Coronary artery (tissue), 2 donors: ENCODE measurements around the gene NGB.

ENCODE experiments used
- DNase-seq: peaks from one replicate; pipeline ENCODE4 v3.0.0-alpha.2; 2017; ENCODE audit warnings: low spot score
- H3K27ac ChIP-seq, 2 donors: fragments of 200-600 bp; sonication (generic); one replicate each; pipeline ENCODE4 v1.5.1; 2016 to 2019
- H3K4me3 ChIP-seq: fragments of 200-600 bp; sonication (generic); 2 replicates; pipeline ENCODE4 v1.5.1; 2016; ENCODE audit warnings: mild to moderate bottlenecking, moderate library complexity
- CTCF ChIP-seq: fragments of 200-600 bp; sonication (generic); IDR thresholded peaks from one replicate; pipeline ENCODE4 v1.5.1; 2019; ENCODE audit warnings: antibody characterized with exemption

Gene NGB

GRCh38 chr14:77265187-77265515 is 5.9 kb downstream of the NGB start:
- TF ChIP-seq CTCF, result no peak
- Histone ChIP-seq H3K4me3 (no peak overlapping the region), H3K27ac (no peak overlapping the region)
- no peak for DNase-seq

GRCh38 chr14:77264466-77265186 is 6.4 kb downstream of the NGB start:
- no peak overlapping the region for H3K27ac ChIP-seq
- no peak overlapping the region for H3K4me3 ChIP-seq
- DNase-seq, result no peak
- TF ChIP-seq CTCF, result no peak

- DNase-seq, result no peak
- H3K4me3 ChIP-seq, result no peak overlapping the region
- H3K27ac ChIP-seq, result no peak overlapping the region
- no peak for TF ChIP-seq CTCF
These were observed 10.4 kb downstream of the NGB start for GRCh38 chr14:77260631-77261030.

- TF ChIP-seq CTCF, result no peak
- Histone ChIP-seq H3K4me3 (no peak overlapping the region), H3K27ac (no peak overlapping the region)
- DNase-seq, result no peak
These were observed 10.8 kb downstream of the NGB start for GRCh38 chr14:77260199-77260598.

- Histone ChIP-seq H3K4me3 (no peak overlapping the region), H3K27ac (no peak overlapping the region)
- DNase-seq, result no peak
- TF ChIP-seq CTCF, result no peak
These were observed 11.8 kb downstream of the NGB start for GRCh38 chr14:77259025-77259715.

GRCh38 chr14:77258566-77258965 is 12.4 kb downstream of the NGB start:
- DNase-seq, result no peak
- no peak overlapping the region for H3K4me3 ChIP-seq

More at GRCh38 chr14:77258566-77258965, 12.4 kb downstream of the NGB start:
- no peak overlapping the region for H3K27ac ChIP-seq
- TF ChIP-seq CTCF, result no peak
